GM12873 (cell line): ENCODE measurements around the gene EIF2D.

Experiments used
- CTCF ChIP-seq: IDR thresholded peaks from 2 replicates; pipeline ENCODE4 v1.5.1; 2012; ENCODE audit warnings: low read depth, mild to moderate bottlenecking, moderate library complexity, low read length, control low read depth; ENCODE audit not compliant: insufficient read depth; ENCODE audit errors: missing control alignments

EIF2D gene

GRCh38 chr1:206547104-206547503, 65.2 kb downstream of the EIF2D start:
- no peak for TF ChIP-seq CTCF

- TF ChIP-seq CTCF = no peak
Measured at GRCh38 chr1:206545351-206545750, 66.9 kb downstream of the EIF2D start.

GRCh38 chr1:206544562-206545257, 67.6 kb downstream of the EIF2D start:
- TF ChIP-seq CTCF = peak; percentile 93
